Esophagus (tissue), 2 donors: ENCODE results near the gene GRIP2. TPM values are rescaled to one million over a fixed set of nuclear protein-coding genes. Genes with fewer than 3 reads are reported as not detected.

Experiments used
- H3K27ac ChIP-seq, 2 donors: one replicate each; pipeline ENCODE4 v1.5.1; 2013; ENCODE audit warnings: low read depth in 2 of 2, mild to moderate bottlenecking in 2 of 2, inconsistent platforms in 1 of 2, low read length in 1 of 2, moderate library complexity in 1 of 2
- H3K27me3 ChIP-seq, 2 donors: one replicate each; pipeline ENCODE4 v1.6.1; 2013; ENCODE audit warnings: low read length in 2 of 2, control low read depth in 1 of 2, mild to moderate bottlenecking in 1 of 2; ENCODE audit not compliant: insufficient read depth in 2 of 2, control insufficient read depth in 1 of 2
- H3K36me3 ChIP-seq, 2 donors: one replicate each; pipeline ENCODE4 v1.6.1; 2013; ENCODE audit warnings: low read length in 1 of 2; ENCODE audit not compliant: control insufficient read depth in 2 of 2, insufficient read depth in 2 of 2
- H3K4me1 ChIP-seq, 2 donors: one replicate each; pipeline ENCODE4 v1.6.1; 2013; ENCODE audit warnings: low read length in 1 of 2; ENCODE audit not compliant: control insufficient read depth in 2 of 2, insufficient read depth in 2 of 2
- H3K4me3 ChIP-seq, 2 donors: one replicate each; pipeline ENCODE4 v1.5.1; 2013; ENCODE audit warnings: low read length in 2 of 2, mild to moderate bottlenecking in 2 of 2, low read depth in 1 of 2, moderate library complexity in 1 of 2
- H3K9me3 ChIP-seq, 2 donors: one replicate each; pipeline ENCODE4 v1.6.1; 2013; ENCODE audit warnings: mild to moderate bottlenecking in 2 of 2, low read depth in 1 of 2, low read length in 1 of 2, moderate library complexity in 1 of 2; ENCODE audit not compliant: control insufficient read depth in 2 of 2, insufficient read depth in 1 of 2
- WGBS, 2 donors: extraction: QIAGEN DNeasy Blood & Tissue Kit; methylation state at CpG; one replicate each; pipeline ENCODE4 v1.1.7; 2013; 5-methylcytosine and 5-hydroxymethylcytosine counted together
- polyA plus RNA-seq, 2 donors: library from polyadenylated mRNA; stranded (reverse); fragments of 200-250 nt; gene quantifications; one replicate each; pipeline ENCODE4 v1.2.3, GENCODE V29; 2013
- donor health status: healthy with polysubstance abuse.
- donor health status: Bipolar disorder and iron deficiency.

Gene GRIP2
- polyA plus RNA-seq, 2 donors = 0.39 to 0.81 TPM

DNA sequence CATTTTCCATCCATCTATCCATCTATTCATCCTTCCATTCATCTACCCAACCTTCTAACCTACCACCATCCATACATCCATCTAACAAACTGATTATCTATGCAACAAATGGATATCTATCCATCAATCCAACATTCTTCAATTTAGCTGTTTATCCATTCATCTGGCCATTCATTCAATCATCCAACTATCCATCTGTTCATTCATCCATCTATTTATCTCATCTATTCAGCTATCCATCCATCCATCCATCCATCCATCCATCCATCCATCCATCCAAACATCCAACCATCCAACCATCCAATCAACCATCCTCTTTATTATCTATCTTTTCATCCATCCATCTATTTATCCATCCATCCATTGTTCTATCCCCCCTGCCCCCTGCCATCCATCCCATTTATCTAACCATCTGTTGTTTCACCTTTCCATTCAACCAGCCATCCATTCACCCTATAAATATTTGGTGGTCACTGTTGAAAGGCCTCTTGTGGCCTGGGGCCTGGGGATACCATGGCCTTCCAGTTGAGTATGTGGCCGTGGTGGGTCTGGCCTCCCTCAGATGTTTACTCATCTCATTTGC, 93.1 kb downstream of the GRIP2 start:
- no peak overlapping the region for H3K4me3 ChIP-seq
- peaks cover 3 to 7% of the 10 kb centered on the region in 2 donors for H3K4me1 ChIP-seq
- H3K27ac ChIP-seq = no peak overlapping the region
- 94 to 97% methylated on average over 1 of the region's 1 CpG for WGBS, 2 donors
- H3K9me3 ChIP-seq = no peaks in the 10 kb centered on the region
- H3K27me3 ChIP-seq = no peaks in the 10 kb centered on the region
- peaks cover 8 to 25% of the 10 kb centered on the region in 2 donors for H3K36me3 ChIP-seq

DNA sequence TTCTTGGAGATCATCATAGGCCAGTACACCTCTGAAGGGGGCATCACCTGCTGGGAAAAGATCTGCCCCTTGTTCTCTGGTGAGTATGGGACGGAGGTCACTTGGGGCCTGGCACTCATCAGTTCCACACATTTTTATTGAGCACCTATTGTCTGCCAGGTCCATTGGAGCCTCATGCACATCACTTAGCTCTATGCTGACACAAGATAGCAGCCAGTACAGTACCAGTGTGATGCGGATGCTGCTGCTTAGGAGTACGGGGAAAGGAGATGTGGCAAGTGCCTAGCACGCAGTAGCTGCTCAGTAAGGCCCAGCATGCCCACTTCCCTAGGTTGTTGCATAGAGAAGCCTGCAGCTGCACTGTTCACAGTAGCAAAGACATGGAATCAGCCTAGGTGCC, 94.4 kb downstream of the GRIP2 start:
- Histone ChIP-seq H3K4me1 (peaks cover 0 to 7% of the 10 kb centered on the region in 2 donors), H3K36me3 (peaks cover 8 to 22% of the 10 kb centered on the region in 2 donors), H3K9me3 (no peaks in the 10 kb centered on the region), H3K27ac (no peak overlapping the region), H3K4me3 (no peak overlapping the region), H3K27me3 (no peaks in the 10 kb centered on the region)
- 97 to 99% methylated on average over 4 of the region's 4 CpGs for WGBS, 2 donors

DNA sequence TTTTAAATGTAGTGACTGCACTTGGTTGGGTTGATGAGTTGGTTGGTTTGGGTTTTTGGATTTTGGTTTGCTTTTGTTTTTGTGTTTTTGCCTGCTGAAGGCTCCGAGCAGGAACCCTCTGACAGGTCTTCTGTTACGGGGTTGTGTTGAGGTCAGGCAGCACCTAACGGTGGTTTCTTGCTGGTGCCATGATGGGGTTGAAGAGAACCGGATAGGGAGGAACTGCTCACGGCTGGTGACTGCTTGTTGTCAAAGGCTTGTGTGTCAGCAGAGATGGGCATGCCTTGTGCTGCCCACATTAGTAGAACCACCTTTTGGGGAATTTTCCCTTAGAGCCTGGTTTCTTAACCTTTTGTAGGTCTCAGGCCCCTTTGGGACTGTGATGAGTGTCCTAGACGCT, 95.8 kb downstream of the GRIP2 start:
- 91 to 95% methylated on average over 6 of the region's 6 CpGs for WGBS, 2 donors
- Histone ChIP-seq H3K4me1 (peaks cover 0 to 10% of the 10 kb centered on the region in 2 donors), H3K27me3 (no peaks in the 10 kb centered on the region), H3K36me3 (peaks cover 8 to 22% of the 10 kb centered on the region in 2 donors), H3K4me3 (no peak overlapping the region), H3K27ac (no peak overlapping the region), H3K9me3 (no peaks in the 10 kb centered on the region)

DNA sequence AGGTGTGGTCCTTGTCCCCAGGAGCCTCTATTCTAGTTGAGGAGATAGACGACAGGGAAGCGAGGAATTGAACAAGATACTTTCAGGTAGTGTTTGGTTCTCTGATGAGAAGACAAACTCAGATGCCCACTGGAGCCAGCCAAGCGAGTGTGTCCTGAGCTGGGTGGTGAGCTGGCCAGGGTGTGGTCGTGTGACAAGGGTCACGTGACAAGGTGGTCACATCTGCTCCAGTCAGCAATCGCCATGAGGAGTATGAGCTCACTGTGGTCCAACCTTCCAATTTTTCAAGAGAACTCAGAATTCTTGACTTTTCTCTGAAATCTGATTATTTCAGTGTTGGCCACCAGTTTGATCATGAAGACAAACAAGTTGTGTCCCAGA, 98.2 kb downstream of the GRIP2 start:
- no peaks in the 10 kb centered on the region for H3K27me3 ChIP-seq
- H3K4me1 ChIP-seq = peaks cover 0 to 10% of the 10 kb centered on the region in 2 donors
- no peak overlapping the region for H3K27ac ChIP-seq
- peaks cover 5 to 7% of the 10 kb centered on the region in 2 donors for H3K36me3 ChIP-seq
- H3K9me3 ChIP-seq = no peaks in the 10 kb centered on the region
- 90 to 91% methylated on average over 6 of the region's 6 CpGs for WGBS, 2 donors
- no peak overlapping the region for H3K4me3 ChIP-seq

DNA sequence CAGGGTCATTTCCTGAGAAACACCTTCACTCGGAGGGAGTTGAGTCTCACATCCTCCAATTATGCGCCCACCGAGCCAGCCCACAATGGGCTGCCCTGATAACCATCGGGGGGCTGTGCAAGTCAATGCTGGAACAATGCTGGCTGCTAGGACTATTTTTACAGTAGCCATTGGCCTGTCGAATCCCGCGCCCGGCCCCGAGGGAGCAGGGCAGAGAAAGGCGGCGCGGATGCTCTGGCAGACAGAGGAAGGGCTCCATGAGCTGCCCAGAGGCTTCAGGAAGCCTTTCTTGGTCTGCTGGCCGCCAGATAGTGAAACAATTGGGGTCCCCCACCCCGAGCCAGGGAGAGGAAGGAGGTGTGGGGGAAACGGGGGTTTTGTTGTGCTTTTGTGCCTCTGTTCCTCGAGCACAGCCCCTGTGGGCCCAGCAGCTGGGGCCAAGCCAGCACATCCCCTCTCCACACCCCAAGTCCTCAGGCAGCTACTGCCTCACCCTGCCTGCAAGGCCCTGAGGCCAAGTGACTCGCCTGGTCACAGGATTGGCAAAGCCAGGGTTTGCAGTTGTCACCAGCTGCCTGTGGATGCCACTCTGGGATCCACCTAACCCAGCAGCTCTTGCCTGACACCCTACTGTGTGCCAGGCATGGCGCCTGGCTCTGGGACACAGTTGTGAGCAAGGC, 98.8 kb downstream of the GRIP2 start:
- H3K36me3 ChIP-seq = peaks cover 5 to 7% of the 10 kb centered on the region in 2 donors
- no peaks in the 10 kb centered on the region for H3K9me3 ChIP-seq
- no peaks in the 10 kb centered on the region for H3K27me3 ChIP-seq
- H3K27ac ChIP-seq = no peak overlapping the region
- no peak overlapping the region for H3K4me3 ChIP-seq
- peaks cover 0 to 14% of the 10 kb centered on the region in 2 donors for H3K4me1 ChIP-seq
- 69 to 77% methylated on average over 18 of the region's 18 CpGs for WGBS, 2 donors

DNA sequence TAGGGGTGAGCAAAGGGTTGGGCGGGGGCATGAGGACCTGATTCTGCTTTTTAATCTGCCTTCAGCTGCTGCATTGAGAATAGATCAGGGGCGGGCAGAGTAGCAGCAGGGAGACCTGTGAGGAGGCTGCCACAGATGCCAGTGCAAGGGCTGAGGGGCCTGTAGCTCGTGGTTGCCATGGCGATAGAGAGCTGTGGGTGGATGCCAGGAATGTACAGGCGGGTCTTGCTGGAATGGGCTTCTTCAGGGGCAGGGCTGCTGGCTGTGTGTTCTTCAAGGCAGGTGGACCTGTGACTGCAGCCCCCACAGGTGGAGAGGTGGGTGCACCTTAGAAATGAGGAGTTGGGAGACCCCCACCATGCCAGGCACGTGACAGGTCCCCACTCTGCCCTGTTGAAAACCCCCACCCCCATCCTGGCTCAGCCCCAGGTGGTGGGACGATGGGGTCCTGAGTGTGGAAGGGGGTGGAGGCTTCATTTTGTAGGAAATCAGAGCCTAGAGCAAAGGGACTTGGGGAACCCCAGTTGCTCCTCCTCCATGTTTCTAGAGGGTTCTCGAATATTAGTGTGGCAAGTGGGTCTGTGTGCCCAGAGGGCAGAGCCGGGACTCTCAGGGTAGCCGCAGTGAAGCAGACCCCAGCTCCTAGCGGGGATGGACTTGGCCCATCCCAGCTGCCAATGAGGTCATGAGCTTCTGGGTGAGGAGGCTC, 99.5 kb downstream of the GRIP2 start:
- WGBS, 2 donors = 70 to 79% methylated on average over 11 of the region's 11 CpGs
- Histone ChIP-seq H3K27ac (no peak overlapping the region), H3K9me3 (no peaks in the 10 kb centered on the region), H3K4me3 (no peak overlapping the region), H3K27me3 (no peaks in the 10 kb centered on the region), H3K4me1 (peaks cover 0 to 14% of the 10 kb centered on the region in 2 donors), H3K36me3 (peaks cover 3 to 4% of the 10 kb centered on the region in 2 donors)

DNA sequence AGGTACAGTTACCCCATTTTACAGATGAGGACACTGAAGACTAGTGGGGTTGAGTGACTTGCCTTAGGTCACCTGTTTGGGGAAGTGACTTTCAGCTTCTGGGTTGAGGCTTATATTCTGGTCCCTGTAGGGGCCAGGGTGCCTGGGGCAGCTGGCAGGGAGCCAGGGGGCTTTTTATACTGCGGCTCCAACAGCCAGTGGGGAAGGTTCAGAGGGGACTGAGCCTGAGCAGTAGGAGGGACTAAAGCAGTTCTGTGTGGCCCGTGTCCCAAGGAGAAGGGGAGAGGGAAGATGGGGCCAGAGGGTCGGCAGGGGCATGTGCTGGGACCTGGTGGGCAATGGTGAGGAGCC, 100.0 kb downstream of the GRIP2 start:
- Histone ChIP-seq H3K4me3 (no peak overlapping the region), H3K4me1 (peaks cover under 1 to 14% of the 10 kb centered on the region in 2 donors), H3K27ac (no peak overlapping the region)

DNA sequence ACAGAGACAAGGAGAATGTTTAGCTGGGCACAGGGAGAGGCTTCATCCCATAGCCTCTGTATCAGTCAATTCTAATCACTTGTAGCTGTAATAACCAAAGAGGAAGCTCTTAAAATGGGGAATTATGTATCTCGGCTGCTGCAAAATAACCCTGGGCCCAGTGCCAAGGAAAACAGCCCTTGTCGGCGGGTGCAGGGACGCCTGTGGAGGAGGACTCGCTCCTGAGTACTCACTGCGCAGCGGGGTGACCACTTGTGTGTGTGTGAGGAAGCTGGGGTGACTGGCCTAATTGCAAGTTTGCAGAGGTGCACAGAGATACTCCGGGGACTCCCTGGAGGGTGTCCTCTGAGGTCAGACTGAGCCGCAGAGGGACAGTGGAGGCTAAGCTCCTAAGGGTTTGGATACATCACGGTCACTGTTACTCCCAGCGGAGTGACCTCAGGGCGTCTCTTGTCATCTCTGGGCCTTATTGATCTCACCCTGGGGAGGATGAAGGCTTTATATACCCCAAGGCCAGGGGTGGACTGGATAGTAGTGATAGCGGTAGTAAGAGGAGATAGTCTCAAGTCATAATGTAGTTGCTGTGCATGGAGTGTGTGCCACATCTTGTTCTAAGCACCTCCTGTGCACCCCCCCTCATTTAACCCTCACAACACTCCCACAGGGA, 100.5 kb downstream of the GRIP2 start:
- H3K27me3 ChIP-seq = no peaks in the 10 kb centered on the region
- H3K36me3 ChIP-seq = no peaks in the 10 kb centered on the region
- peaks cover 3 to 18% of the 10 kb centered on the region in 2 donors for H3K4me1 ChIP-seq
- no peaks in the 10 kb centered on the region for H3K9me3 ChIP-seq
- WGBS, 2 donors = 41 to 60% methylated on average over 13 of the region's 13 CpGs
- no peak overlapping the region for H3K27ac ChIP-seq
- H3K4me3 ChIP-seq = no peak overlapping the region

More for the DNA sequence above, 100.0 kb downstream of the GRIP2 start:
- Histone ChIP-seq H3K36me3 (no peaks in the 10 kb centered on the region), H3K9me3 (no peaks in the 10 kb centered on the region), H3K27me3 (no peaks in the 10 kb centered on the region)
- WGBS, 2 donors = 72 to 73% methylated on average over 3 of the region's 3 CpGs
